ENCODE data around the gene SH2D7.

- no peak for TF ChIP-seq CTCF (IDR thresholded peaks at IDR 0.05; ENCODE audit: poor library complexity, severe bottlenecking)
- no peak for TF ChIP-seq EZH2 (IDR thresholded peaks at IDR 0.05; ENCODE audit: borderline replicate concordance, insufficient read depth, low read length, poor library complexity, severe bottlenecking)
- TF ChIP-seq MXI1 (conservative IDR thresholded peaks at IDR 0.05; ENCODE audit: poor library complexity, severe bottlenecking) = no peak
These were observed 21.0 kb upstream of the SH2D7 start for GRCh38 chr15:78071383-78071782.

Data from neural cell (in vitro differentiated cells).